Activated CD8-positive, alpha-beta memory T cell treated with anti-CD3 and anti-CD28 coated beads, Interleukin-2, amount 50 U/mL, for 24 hours (primary cell): ENCODE data around the gene CAND2.
"Not testable (repeated sequence)": the region's sequence is repeated elsewhere in the genome, so short reads cannot be mapped to it uniquely, and the experiment has no call there.

Experiments used
- DNase-seq: peaks from one replicate; pipeline ENCODE4 v3.0.0-alpha.2; 2020; ENCODE audit errors: extremely low read depth

The CAND2 gene

GRCh38 chr3:12830785-12831156 is 34.3 kb downstream of the CAND2 start:
- DNase-seq, result no peak

GRCh38 chr3:12831301-12831866 is 34.9 kb downstream of the CAND2 start:
- no peak for DNase-seq

GRCh38 chr3:12832350-12833221 is 36.1 kb downstream of the CAND2 start:
- DNase-seq, result no peak

- no peak for DNase-seq
Observed at GRCh38 chr3:12833222-12834161, 37.0 kb downstream of the CAND2 start.

- DNase-seq, result no peak
Observed at GRCh38 chr3:12835052-12835665, 38.7 kb downstream of the CAND2 start.

- no peak for DNase-seq
Observed at GRCh38 chr3:12837295-12837986, 41.0 kb downstream of the CAND2 start.

- no peak for DNase-seq
Observed at GRCh38 chr3:12838179-12838965, 41.9 kb downstream of the CAND2 start.

- no peak for DNase-seq
Observed at GRCh38 chr3:12839156-12839946, 42.9 kb downstream of the CAND2 start.

GRCh38 chr3:12840148-12840547 is 43.7 kb downstream of the CAND2 start:
- not testable (repeated sequence) for DNase-seq

GRCh38 chr3:12840591-12841148 is 44.2 kb downstream of the CAND2 start:
- no peak for DNase-seq

GRCh38 chr3:12841149-12841969 is 44.9 kb downstream of the CAND2 start, which contains the start of gene RPL32:
TSS of gene RPL32 (minus strand) at chr3:12841565. CDS start at chr3:12840237, 1,328 bp downstream.
- DNase-seq, result peak; percentile 66

- no peak for DNase-seq
Observed at GRCh38 chr3:12841970-12842328, 45.5 kb downstream of the CAND2 start.

GRCh38 chr3:12842469-12842868 is 46.0 kb downstream of the CAND2 start:
- no peak for DNase-seq

GRCh38 chr3:12845811-12846210 is 49.3 kb downstream of the CAND2 start:
- DNase-seq, result no peak

GRCh38 chr3:12852201-12852600 is 55.7 kb downstream of the CAND2 start:
- no peak for DNase-seq

- not testable (repeated sequence) for DNase-seq
Observed at GRCh38 chr3:12853847-12854246, 57.4 kb downstream of the CAND2 start.

GRCh38 chr3:12854565-12854964 is 58.1 kb downstream of the CAND2 start:
- DNase-seq, result no peak

GRCh38 chr3:12856626-12857025 is 60.1 kb downstream of the CAND2 start:
- no peak for DNase-seq
